Neural cell (in vitro differentiated cells): ENCODE data around the gene ETV6. TPM values are rescaled to one million over a fixed set of nuclear protein-coding genes. Genes with fewer than 3 reads are reported as not detected.

Experiments
- H2AFZ ChIP-seq: fragments of 200-600, 300-800 bp; sonication (generic), shearing (Covaris generic); 2 replicates; pipeline ENCODE4 v1.6.0; 2014; ENCODE audit warnings: low read depth, mild to moderate bottlenecking, antibody characterized with exemption, low read length, moderate library complexity
- H3F3A ChIP-seq: fragments of 200-600 bp; shearing (Covaris generic); 2 replicates; pipeline ENCODE4 v1.6.1; 2016; ENCODE audit warnings: mild to moderate bottlenecking, moderate library complexity, mixed read lengths, antibody characterized with exemption, low read length; ENCODE audit not compliant: insufficient read depth, poor library complexity, severe bottlenecking
- H3K27ac ChIP-seq: fragments of 200-600, 300-800 bp; sonication (generic), shearing (Covaris generic); 2 replicates; pipeline ENCODE4 v1.5.1; 2014; ENCODE audit warnings: mild to moderate bottlenecking, low read length, moderate library complexity
- H3K27me3 ChIP-seq: fragments of 300-800, 200-600 bp; sonication (generic), shearing (Covaris generic); 2 replicates; pipeline ENCODE4 v1.6.0; 2014; ENCODE audit warnings: mild to moderate bottlenecking, low read depth, low read length, moderate library complexity; ENCODE audit not compliant: insufficient read depth
- H3K36me3 ChIP-seq: fragments of 300-800, 200-600 bp; sonication (generic), shearing (Covaris generic); 2 replicates; pipeline ENCODE4 v1.5.1; 2014; ENCODE audit warnings: mild to moderate bottlenecking, antibody characterized with exemption, low read length, moderate library complexity; ENCODE audit not compliant: insufficient read depth
- H3K4me2 ChIP-seq: fragments of 300-800, 200-600 bp; sonication (generic), shearing (Covaris generic); 2 replicates; pipeline ENCODE4 v1.6.0; 2014; ENCODE audit warnings: mild to moderate bottlenecking, low read length
- H3K4me3 ChIP-seq: fragments of 300-800, 200-600 bp; sonication (generic), shearing (Covaris generic); 2 replicates; pipeline ENCODE4 v1.5.1; 2014; ENCODE audit warnings: mild to moderate bottlenecking, low read length, moderate library complexity
- H3K79me2 ChIP-seq: fragments of 200-600 bp; shearing (Covaris generic); replicated peaks from 2 replicates; pipeline ENCODE4 v1.6.0; 2014; ENCODE audit warnings: mild to moderate bottlenecking, low read length, moderate library complexity; ENCODE audit not compliant: insufficient read depth
- H3K9ac ChIP-seq: fragments of 300-800, 200-600 bp; sonication (generic), shearing (Covaris generic); 2 replicates; pipeline ENCODE4 v1.6.1; 2016; ENCODE audit warnings: mild to moderate bottlenecking, low read length, mixed read lengths
- H3K9me2 ChIP-seq: fragments of 200-600 bp; shearing (Covaris generic); 2 replicates; pipeline ENCODE4 v1.6.1; 2016; ENCODE audit warnings: mild to moderate bottlenecking, low read length, mixed read lengths; ENCODE audit not compliant: insufficient read depth
- H3K9me3 ChIP-seq: fragments of 200-600, 300-800 bp; sonication (generic), shearing (Covaris generic); 2 replicates; pipeline ENCODE4 v1.6.1; 2016; ENCODE audit warnings: mild to moderate bottlenecking, mixed run types, low read length, moderate library complexity, mixed read lengths
- H4K20me1 ChIP-seq: fragments of 200-600 bp; shearing (Covaris generic); 2 replicates; pipeline ENCODE4 v1.6.1; 2016; ENCODE audit warnings: mild to moderate bottlenecking, mixed run types; ENCODE audit not compliant: insufficient read depth
- EP300 ChIP-seq: fragments of 450-650 bp; conservative IDR thresholded peaks from 2 replicates; pipeline ENCODE4 v1.6.1; 2014; ENCODE audit warnings: antibody characterized with exemption, mild to moderate bottlenecking, moderate library complexity; ENCODE audit not compliant: poor library complexity, severe bottlenecking
- EZH2 ChIP-seq: fragments of 200-600, 300-800 bp; shearing (Covaris generic), sonication (generic); IDR thresholded peaks from 2 replicates; pipeline ENCODE4 v1.6.1; 2014; ENCODE audit warnings: antibody characterized with exemption, low read length, borderline replicate concordance, mild to moderate bottlenecking; ENCODE audit not compliant: insufficient read depth, poor library complexity, severe bottlenecking
- MXI1 ChIP-seq: fragments of 450-650 bp; conservative IDR thresholded peaks from 2 replicates; pipeline ENCODE4 v1.6.1; 2014; ENCODE audit warnings: antibody characterized with exemption, mild to moderate bottlenecking; ENCODE audit not compliant: poor library complexity, severe bottlenecking
- POLR2AphosphoS5 ChIP-seq: IDR thresholded peaks from 2 replicates; pipeline ENCODE4 v1.6.1; 2012
- RAD21 ChIP-seq: fragments of 450-650 bp; conservative IDR thresholded peaks from 2 replicates; pipeline ENCODE4 v1.6.1; 2014; ENCODE audit warnings: antibody characterized with exemption, mild to moderate bottlenecking, moderate library complexity
- SMC3 ChIP-seq: fragments of 450-650 bp; conservative IDR thresholded peaks from 2 replicates; pipeline ENCODE4 v1.6.1; 2014; ENCODE audit warnings: antibody characterized with exemption, mild to moderate bottlenecking, moderate library complexity; ENCODE audit not compliant: poor library complexity
- TAF1 ChIP-seq: IDR thresholded peaks from 2 replicates; pipeline ENCODE4 v1.6.1; 2012; ENCODE audit warnings: low read depth
- polyA plus RNA-seq: library from polyadenylated mRNA; depleted of rRNA; stranded (reverse); fragments of >200 nt; gene quantifications from 2 replicates; pipeline ENCODE4 v1.2.3, GENCODE V29; 2014
- TF ChIP-seq, protein P1 (sequence below): IDR thresholded peaks from 2 replicates; pipeline ENCODE4 v1.6.1; 2012; ENCODE audit warnings: borderline replicate concordance
- TF ChIP-seq, protein P2 (sequence below): fragments of 450-650 bp; IDR thresholded peaks from 2 replicates; pipeline ENCODE4 v1.5.1; 2014; ENCODE audit warnings: antibody characterized with exemption, mild to moderate bottlenecking, moderate library complexity; ENCODE audit not compliant: poor library complexity, severe bottlenecking

Gene ETV6
- polyA plus RNA-seq, 1 donor from 2014 or later: 1.6 TPM

DNA sequence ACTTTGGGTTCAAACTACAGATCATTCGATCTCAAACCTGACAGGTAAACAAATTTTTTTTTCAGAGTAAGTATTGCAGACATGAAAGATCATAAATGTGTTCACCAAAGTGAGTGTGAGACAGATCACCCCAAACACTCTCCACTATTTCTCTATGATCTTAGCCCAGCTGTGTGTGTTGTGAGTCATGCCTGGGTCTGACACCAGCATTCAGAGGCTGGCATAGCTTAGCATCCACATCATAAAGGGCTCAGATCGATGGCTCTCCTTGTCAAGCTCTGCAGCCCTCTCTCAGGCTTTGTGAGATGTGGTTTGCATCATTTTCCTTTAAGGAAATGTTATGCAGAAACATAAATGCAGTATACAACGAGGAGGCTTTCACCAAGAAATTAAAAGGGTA lies 164.9 kb downstream of the ETV6 start:
- H3K4me2 ChIP-seq: no peak overlapping the region
- H3K9me3 ChIP-seq: no peaks in the 10 kb centered on the region
- H3F3A ChIP-seq: no peaks in the 10 kb centered on the region
- no peak overlapping the region for H3K4me3 ChIP-seq
- H2AFZ ChIP-seq: no peak overlapping the region
- no peaks in the 10 kb centered on the region for H3K79me2 ChIP-seq
- peak overlapping the region; percentile 27 for H3K9ac ChIP-seq
- H3K36me3 ChIP-seq: no peaks in the 10 kb centered on the region
- no peaks in the 10 kb centered on the region for H3K9me2 ChIP-seq
- H3K27ac ChIP-seq: no peak overlapping the region
- no peaks in the 10 kb centered on the region for H3K27me3 ChIP-seq
- TF ChIP-seq, protein P1, sequence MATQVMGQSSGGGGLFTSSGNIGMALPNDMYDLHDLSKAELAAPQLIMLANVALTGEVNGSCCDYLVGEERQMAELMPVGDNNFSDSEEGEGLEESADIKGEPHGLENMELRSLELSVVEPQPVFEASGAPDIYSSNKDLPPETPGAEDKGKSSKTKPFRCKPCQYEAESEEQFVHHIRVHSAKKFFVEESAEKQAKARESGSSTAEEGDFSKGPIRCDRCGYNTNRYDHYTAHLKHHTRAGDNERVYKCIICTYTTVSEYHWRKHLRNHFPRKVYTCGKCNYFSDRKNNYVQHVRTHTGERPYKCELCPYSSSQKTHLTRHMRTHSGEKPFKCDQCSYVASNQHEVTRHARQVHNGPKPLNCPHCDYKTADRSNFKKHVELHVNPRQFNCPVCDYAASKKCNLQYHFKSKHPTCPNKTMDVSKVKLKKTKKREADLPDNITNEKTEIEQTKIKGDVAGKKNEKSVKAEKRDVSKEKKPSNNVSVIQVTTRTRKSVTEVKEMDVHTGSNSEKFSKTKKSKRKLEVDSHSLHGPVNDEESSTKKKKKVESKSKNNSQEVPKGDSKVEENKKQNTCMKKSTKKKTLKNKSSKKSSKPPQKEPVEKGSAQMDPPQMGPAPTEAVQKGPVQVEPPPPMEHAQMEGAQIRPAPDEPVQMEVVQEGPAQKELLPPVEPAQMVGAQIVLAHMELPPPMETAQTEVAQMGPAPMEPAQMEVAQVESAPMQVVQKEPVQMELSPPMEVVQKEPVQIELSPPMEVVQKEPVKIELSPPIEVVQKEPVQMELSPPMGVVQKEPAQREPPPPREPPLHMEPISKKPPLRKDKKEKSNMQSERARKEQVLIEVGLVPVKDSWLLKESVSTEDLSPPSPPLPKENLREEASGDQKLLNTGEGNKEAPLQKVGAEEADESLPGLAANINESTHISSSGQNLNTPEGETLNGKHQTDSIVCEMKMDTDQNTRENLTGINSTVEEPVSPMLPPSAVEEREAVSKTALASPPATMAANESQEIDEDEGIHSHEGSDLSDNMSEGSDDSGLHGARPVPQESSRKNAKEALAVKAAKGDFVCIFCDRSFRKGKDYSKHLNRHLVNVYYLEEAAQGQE: no peak
- no peaks in the 10 kb centered on the region for H4K20me1 ChIP-seq

DNA sequence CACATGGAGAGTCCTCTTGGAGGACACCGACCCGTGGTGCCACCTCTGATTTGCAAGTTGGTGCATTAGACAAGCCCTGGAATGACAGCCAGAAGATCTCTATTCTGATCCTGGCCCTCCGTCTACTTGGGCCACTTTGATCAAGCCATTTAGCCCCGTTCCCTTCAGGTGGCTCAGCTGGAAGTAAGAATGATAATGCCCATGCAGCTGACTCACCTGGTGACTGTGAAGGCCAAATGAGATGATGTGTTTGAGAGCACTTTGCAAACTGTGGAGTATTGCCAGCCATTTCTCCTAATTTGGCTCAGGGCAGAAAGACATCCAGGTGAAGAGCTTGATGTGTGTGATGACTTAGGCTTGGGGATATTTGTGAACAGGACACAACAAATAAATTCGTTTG lies 165.9 kb downstream of the ETV6 start:
- Histone ChIP-seq H3K4me2 (no peak overlapping the region), H2AFZ (no peak overlapping the region), H3K36me3 (no peaks in the 10 kb centered on the region), H3K9ac (no peak overlapping the region), H3K4me3 (no peak overlapping the region), H3K9me3 (no peaks in the 10 kb centered on the region), H3K9me2 (no peaks in the 10 kb centered on the region), H3K27me3 (no peaks in the 10 kb centered on the region), H3K79me2 (no peaks in the 10 kb centered on the region), H4K20me1 (no peaks in the 10 kb centered on the region), H3F3A (no peaks in the 10 kb centered on the region), H3K27ac (no peak overlapping the region)
- TF ChIP-seq, protein P2, sequence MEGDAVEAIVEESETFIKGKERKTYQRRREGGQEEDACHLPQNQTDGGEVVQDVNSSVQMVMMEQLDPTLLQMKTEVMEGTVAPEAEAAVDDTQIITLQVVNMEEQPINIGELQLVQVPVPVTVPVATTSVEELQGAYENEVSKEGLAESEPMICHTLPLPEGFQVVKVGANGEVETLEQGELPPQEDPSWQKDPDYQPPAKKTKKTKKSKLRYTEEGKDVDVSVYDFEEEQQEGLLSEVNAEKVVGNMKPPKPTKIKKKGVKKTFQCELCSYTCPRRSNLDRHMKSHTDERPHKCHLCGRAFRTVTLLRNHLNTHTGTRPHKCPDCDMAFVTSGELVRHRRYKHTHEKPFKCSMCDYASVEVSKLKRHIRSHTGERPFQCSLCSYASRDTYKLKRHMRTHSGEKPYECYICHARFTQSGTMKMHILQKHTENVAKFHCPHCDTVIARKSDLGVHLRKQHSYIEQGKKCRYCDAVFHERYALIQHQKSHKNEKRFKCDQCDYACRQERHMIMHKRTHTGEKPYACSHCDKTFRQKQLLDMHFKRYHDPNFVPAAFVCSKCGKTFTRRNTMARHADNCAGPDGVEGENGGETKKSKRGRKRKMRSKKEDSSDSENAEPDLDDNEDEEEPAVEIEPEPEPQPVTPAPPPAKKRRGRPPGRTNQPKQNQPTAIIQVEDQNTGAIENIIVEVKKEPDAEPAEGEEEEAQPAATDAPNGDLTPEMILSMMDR: no peak
- TF ChIP-seq EZH2 (no peak), MXI1 (no peak), RAD21 (no peak), SMC3 (no peak), TAF1 (no peak), EP300 (no peak), POLR2AphosphoS5 (no peak)
- TF ChIP-seq, protein P1: no peak
